H9 (cell line): ENCODE results near the gene PPFIBP2. TPM values are rescaled to one million over a fixed set of nuclear protein-coding genes. Genes with fewer than 3 reads are reported as not detected.

Experiments used
- DNase-seq: peaks from one replicate; pipeline ENCODE4 v3.0.0-alpha.2; 2017
- H2AFZ ChIP-seq: one replicate; pipeline ENCODE4 v1.6.1; 2013; ENCODE audit warnings: mild to moderate bottlenecking, low read length, control low read depth, moderate library complexity
- H2AK5ac ChIP-seq: 2 replicates; pipeline ENCODE4 v1.6.1; 2013; ENCODE audit warnings: low read length, control low read depth, mixed read lengths; ENCODE audit not compliant: insufficient read length
- H2BK120ac ChIP-seq: one replicate; pipeline ENCODE4 v1.6.1; 2013; ENCODE audit warnings: low read depth, mild to moderate bottlenecking, low read length, control low read depth, inconsistent platforms; ENCODE audit not compliant: poor library complexity, severe bottlenecking
- H2BK12ac ChIP-seq: 2 replicates; pipeline ENCODE4 v1.6.1; 2013; ENCODE audit warnings: low read length, control low read depth, mixed read lengths, low read depth; ENCODE audit not compliant: insufficient read length
- H2BK15ac ChIP-seq: 2 replicates; pipeline ENCODE4 v1.6.1; 2013; ENCODE audit warnings: low read depth, low read length, control low read depth
- H2BK20ac ChIP-seq: one replicate; pipeline ENCODE4 v1.6.1; 2013; ENCODE audit warnings: low read depth, mild to moderate bottlenecking, low read length, control low read depth, inconsistent platforms; ENCODE audit not compliant: poor library complexity, severe bottlenecking
- H2BK5ac ChIP-seq: 2 replicates; pipeline ENCODE4 v1.6.1; 2013; ENCODE audit warnings: low read length, control low read depth, mixed read lengths; ENCODE audit not compliant: insufficient read length
- H3K14ac ChIP-seq: 2 replicates; pipeline ENCODE4 v1.6.1; 2013; ENCODE audit warnings: low read length, control low read depth; ENCODE audit not compliant: insufficient read depth
- H3K18ac ChIP-seq: 2 replicates; pipeline ENCODE4 v1.6.1; 2013; ENCODE audit warnings: low read depth, mild to moderate bottlenecking, mixed read lengths, low read length, control low read depth; ENCODE audit not compliant: insufficient read length
- H3K23ac ChIP-seq: 2 replicates; pipeline ENCODE4 v1.6.1; 2013; ENCODE audit warnings: low read length, control low read depth, mixed read lengths, low read depth; ENCODE audit not compliant: insufficient read length
- H3K23me2 ChIP-seq: 2 replicates; pipeline ENCODE4 v1.6.1; 2013; ENCODE audit warnings: low read depth, mild to moderate bottlenecking, mixed read lengths, low read length, control low read depth; ENCODE audit not compliant: insufficient read length, poor library complexity, severe bottlenecking
- H3K27ac ChIP-seq: 2 replicates; pipeline ENCODE4 v1.5.1; 2013; ENCODE audit warnings: low read length, control low read depth, mixed read lengths, low read depth; ENCODE audit not compliant: insufficient read length
- H3K27me3 ChIP-seq: 2 replicates; pipeline ENCODE4 v1.6.1; 2013; ENCODE audit warnings: low read length, control low read depth, inconsistent platforms; ENCODE audit not compliant: insufficient read depth
- H3K4ac ChIP-seq: 2 replicates; pipeline ENCODE4 v1.6.1; 2013; ENCODE audit warnings: low read depth, mild to moderate bottlenecking, control low read depth, inconsistent platforms, low read length, moderate library complexity
- H3K4me1 ChIP-seq: 2 replicates; pipeline ENCODE4 v1.6.1; 2013; ENCODE audit warnings: low read length, control low read depth, inconsistent platforms; ENCODE audit not compliant: insufficient read depth
- H3K4me2 ChIP-seq: 2 replicates; pipeline ENCODE4 v1.6.1; 2013; ENCODE audit warnings: low read length, control low read depth, mixed read lengths; ENCODE audit not compliant: insufficient read length, insufficient read depth
- H3K56ac ChIP-seq: 2 replicates; pipeline ENCODE4 v1.6.1; 2013; ENCODE audit warnings: low read depth, mild to moderate bottlenecking, mixed read lengths, low read length, control low read depth; ENCODE audit not compliant: insufficient read length
- H3K79me1 ChIP-seq: 2 replicates; pipeline ENCODE4 v1.6.1; 2013; ENCODE audit warnings: low read depth, mild to moderate bottlenecking, moderate library complexity, low read length, control low read depth, inconsistent platforms; ENCODE audit not compliant: insufficient read depth, poor library complexity, severe bottlenecking
- H3K79me2 ChIP-seq: 2 replicates; pipeline ENCODE4 v1.6.1; 2013; ENCODE audit warnings: low read length, control low read depth, inconsistent platforms; ENCODE audit not compliant: insufficient read depth
- H3K9ac ChIP-seq: 2 replicates; pipeline ENCODE4 v1.6.1; 2013; ENCODE audit warnings: low read length, control low read depth, mixed read lengths; ENCODE audit not compliant: insufficient read length; ENCODE audit errors: extremely low read depth
- H3K9me3 ChIP-seq: one replicate; pipeline ENCODE4 v1.6.1; 2013; ENCODE audit warnings: low read depth, low read length, inconsistent platforms; ENCODE audit not compliant: control insufficient read depth
- H3T11ph ChIP-seq: one replicate; pipeline ENCODE4 v1.6.1; 2013; ENCODE audit warnings: mild to moderate bottlenecking, low read length, control low read depth, inconsistent platforms
- H4K20me1 ChIP-seq: one replicate; pipeline ENCODE4 v1.6.1; 2013; ENCODE audit not compliant: control insufficient read depth, insufficient read length, insufficient read depth
- H4K5ac ChIP-seq: 2 replicates; pipeline ENCODE4 v1.6.1; 2013; ENCODE audit warnings: low read depth, mild to moderate bottlenecking, mixed read lengths, low read length, control low read depth; ENCODE audit not compliant: insufficient read length
- H4K8ac ChIP-seq: replicated peaks from 2 replicates; pipeline ENCODE4 v1.6.1; 2013; ENCODE audit warnings: low read length, control low read depth, mixed read lengths, low read depth; ENCODE audit not compliant: insufficient read length
- H4K91ac ChIP-seq: 2 replicates; pipeline ENCODE4 v1.6.1; 2013; ENCODE audit warnings: low read depth, mild to moderate bottlenecking, moderate library complexity, mixed read lengths, low read length, control low read depth; ENCODE audit not compliant: insufficient read length
- H3K27ac Mint-ChIP-seq, 3 experiments: 2 replicates in 2 of 3; 3 replicates in 1 of 3; pipeline ENCODE4 v1.8.0; 2020 to 2021; ENCODE audit warnings: mixed read lengths in 3 of 3, mild to moderate bottlenecking in 1 of 3, moderate library complexity in 1 of 3
- H3K27me3 Mint-ChIP-seq: 2 replicates; pipeline ENCODE4 v1.8.0; 2021; ENCODE audit warnings: low read depth, mild to moderate bottlenecking, moderate library complexity, mixed read lengths
- H3K36me3 Mint-ChIP-seq, 3 experiments: 2 replicates in 2 of 3; 3 replicates in 1 of 3; pipeline ENCODE4 v1.8.0; 2020 to 2021; ENCODE audit warnings: low read depth in 3 of 3, mixed read lengths in 3 of 3; ENCODE audit not compliant: insufficient read depth in 1 of 3
- H3K4me1 Mint-ChIP-seq, 2 experiments: 2 replicates each; pipeline ENCODE4 v1.8.0; 2020; ENCODE audit warnings: mixed read lengths in 2 of 2
- H3K4me3 Mint-ChIP-seq, 2 experiments: 2 replicates in 1 of 2; 3 replicates in 1 of 2; pipeline ENCODE4 v1.8.0; 2020 to 2021; ENCODE audit warnings: mild to moderate bottlenecking in 2 of 2, mixed read lengths in 2 of 2, moderate library complexity in 1 of 2
- H3K9me3 Mint-ChIP-seq, 2 experiments: 2 replicates in 1 of 2; 3 replicates in 1 of 2; pipeline ENCODE4 v1.8.0; 2020; ENCODE audit warnings: mild to moderate bottlenecking in 2 of 2, mixed read lengths in 2 of 2, moderate library complexity in 1 of 2
- CTCF ChIP-seq: fragments of 200-600 bp; sonication (generic); conservative IDR thresholded peaks from 3 replicates; pipeline ENCODE4 v1.8.0; 2021; ENCODE audit warnings: antibody characterized with exemption, mild to moderate bottlenecking
- WGBS: extraction: QIAGEN DNeasy Blood & Tissue Kit; methylation state at CpG from one replicate; pipeline ENCODE4 v1.1.7; 2013; ENCODE audit warnings: missing lambda C conversion rate, low lambda C conversion rate, mixed read lengths; ENCODE audit not compliant: insufficient read length; ENCODE audit errors: extremely low coverage; 5-methylcytosine and 5-hydroxymethylcytosine counted together
- total RNA-seq: library from RNA; stranded (reverse); gene quantifications from 2 replicates; pipeline ENCODE4 v1.2.1, GENCODE V29; 2021

Gene PPFIBP2
- total RNA-seq, 1 experiment from 2014 or later = 8.3 TPM

- Mint-ChIP-seq H3K36me3 (no peaks in the 10 kb centered on the region), H3K4me1 (peaks cover 27 to 32% of the 10 kb centered on the region in 2 experiments), H3K27ac (no peak overlapping the region; a peak in 2 of 7 replicates), H3K27me3 (no peaks in the 10 kb centered on the region), H3K9me3 (no peaks in the 10 kb centered on the region), H3K4me3 (no peak overlapping the region)
- Histone ChIP-seq H2BK5ac (no peak overlapping the region), H3K4ac (no peak overlapping the region), H4K8ac (no peak overlapping the region), H3K23me2 (no peaks in the 10 kb centered on the region), H3K23ac (no peak overlapping the region), H4K20me1 (no peaks in the 10 kb centered on the region), H2BK12ac (no peak overlapping the region), H3K14ac (no peak overlapping the region; the same call in 1 of the 2 replicates), H3K4me1 (peaks cover 4% of the 10 kb centered on the region; the same call in 1 of the 2 replicates), H3K27me3 (no peaks in the 10 kb centered on the region), H3K27ac (no peak overlapping the region), H2AK5ac (no peak overlapping the region), H3T11ph (no peak overlapping the region), H3K56ac (no peak overlapping the region), H2AFZ (no peak overlapping the region), H3K4me2 (no peak overlapping the region), H2BK15ac (no peak overlapping the region), H2BK120ac (no peak overlapping the region), H3K9me3 (no peaks in the 10 kb centered on the region), H4K5ac (no peak overlapping the region), H3K79me1 (no peaks in the 10 kb centered on the region), H2BK20ac (no peak overlapping the region), H3K9ac (no peak overlapping the region), H3K79me2 (no peaks in the 10 kb centered on the region), H4K91ac (no peak overlapping the region), H3K18ac (no peak overlapping the region)
- no peak for TF ChIP-seq CTCF
- WGBS = no CpG with 5 or more reads among the region's 1 CpG
- DNase-seq = no peak
Measured at GRCh38 chr11:7543302-7543701, 29.5 kb downstream of the PPFIBP2 start.
